ENCODE data around the gene HNRNPA1. TPM values are rescaled to one million over a fixed set of nuclear protein-coding genes. Genes with fewer than 3 reads are reported as not detected.

Gene HNRNPA1
- total RNA-seq, 1 donor from 2014 or later: 292 TPM

GRCh38 chr12:54331461-54331860 lies 50.9 kb downstream of the HNRNPA1 start:
- Histone ChIP-seq H3K4me1 (peaks cover 4 to 19% of the 10 kb centered on the region in 2 donors), H3K27me3 (no peaks in the 10 kb centered on the region), H3K27ac (no peak overlapping the region), H3K36me3 (peaks cover 0 to 9% of the 10 kb centered on the region in 2 donors), H3K9me3 (no peaks in the 10 kb centered on the region), H3K4me3 (no peak overlapping the region)
- no peak for TF ChIP-seq CTCF (IDR thresholded peaks at IDR 0.05)
- DNase-seq (ENCODE audit: low spot score in 2 of 2): no peak
- intact Hi-C loops (cut with DNase I): no loop called here

GRCh38 chr12:54333420-54334034 lies 53.0 kb downstream of the HNRNPA1 start:
- no peaks in the 10 kb centered on the region for H3K9me3 ChIP-seq
- intact Hi-C loops (cut with DNase I): no loop called here
- no peak overlapping the region for H3K27ac ChIP-seq
- H3K4me3 ChIP-seq: no peak overlapping the region
- H3K36me3 ChIP-seq: peaks cover 0 to 9% of the 10 kb centered on the region in 2 donors
- peaks cover 8 to 23% of the 10 kb centered on the region in 2 donors for H3K4me1 ChIP-seq
- DNase-seq (ENCODE audit: low spot score in 2 of 2): no peak
- TF ChIP-seq CTCF (IDR thresholded peaks at IDR 0.05): no peak
- no peaks in the 10 kb centered on the region for H3K27me3 ChIP-seq

Other genes starting within 250 kb of the HNRNPA1 start
- gene HOXC5, start 247.7 kb upstream of the HNRNPA1 start, total RNA-seq: not detected
- gene HOXC4, start 226.9 kb upstream of the HNRNPA1 start, total RNA-seq: 0.32 TPM
- 21.9 TPM for gene SMUG1, start 91.7 kb upstream of the HNRNPA1 start, total RNA-seq
- 19.4 TPM for gene CBX5, start 604 bp upstream of the HNRNPA1 start, total RNA-seq
- not detected for gene NFE2, start 20.3 kb downstream of the HNRNPA1 start, total RNA-seq
- 60.3 TPM for gene COPZ1, start 44.4 kb downstream of the HNRNPA1 start, total RNA-seq
- not detected for gene GPR84, start 83.8 kb downstream of the HNRNPA1 start, total RNA-seq
- 53.2 TPM for gene ZNF385A, start 104.0 kb downstream of the HNRNPA1 start, total RNA-seq
- gene ITGA5, start 138.5 kb downstream of the HNRNPA1 start, total RNA-seq: 973 TPM
- not detected for gene GTSF1, start 192.9 kb downstream of the HNRNPA1 start, total RNA-seq
- gene NCKAP1L, start 217.0 kb downstream of the HNRNPA1 start, total RNA-seq: 5.4 TPM

Measured in ascending aorta (tissue), 2 donors.